HepG2 (cell line): ENCODE measurements around the gene ASCC2. TPM values are rescaled to one million over a fixed set of nuclear protein-coding genes. Genes with fewer than 3 reads are reported as not detected.

Experiments
- AKAP8 ChIP-seq: sonication (generic); formaldehyde crosslinking; IDR thresholded peaks from 2 replicates; pipeline ENCODE4 v1.5.1; 2020; ENCODE audit warnings: mild to moderate bottlenecking, missing genetic modification reagents
- BRF2 ChIP-seq: sonication (generic); formaldehyde crosslinking; IDR thresholded peaks from 2 replicates; pipeline ENCODE4 v1.8.1; 2022; ENCODE audit warnings: mild to moderate bottlenecking, missing genetic modification reagents
- CTCF ChIP-seq: sonication (generic); formaldehyde crosslinking; IDR thresholded peaks from 2 replicates; pipeline ENCODE4 v1.5.0; 2020; ENCODE audit warnings: mild to moderate bottlenecking, missing genetic modification reagents, moderate library complexity
- GLI4 ChIP-seq: sonication (generic); formaldehyde crosslinking; IDR thresholded peaks from 2 replicates; pipeline ENCODE4 v1.5.1; 2020; ENCODE audit warnings: missing genetic modification reagents, mild to moderate bottlenecking, moderate library complexity, borderline replicate concordance
- HNF4G ChIP-seq, 2 experiments: sonication (generic) in 1 of 2; formaldehyde crosslinking in 1 of 2; IDR thresholded peaks; 2 replicates each; pipeline versions ENCODE4 v1.4.0 to v1.6.1; 2011 to 2020; ENCODE audit warnings: borderline replicate concordance in 2 of 2, low read depth in 2 of 2, mild to moderate bottlenecking in 2 of 2, low read length in 1 of 2, missing genetic modification reagents in 1 of 2, moderate library complexity in 1 of 2
- MAZ ChIP-seq, 2 experiments: sonication (generic) in 1 of 2; formaldehyde crosslinking in 1 of 2; IDR thresholded peaks; 2 replicates each; pipeline versions ENCODE4 v1.5.0 to v1.6.1; 2012 to 2020; ENCODE audit warnings: low read depth in 2 of 2, mild to moderate bottlenecking in 2 of 2, borderline replicate concordance in 1 of 2, improper control_type of control experiment in 1 of 2, low read length in 1 of 2, missing genetic modification reagents in 1 of 2, moderate library complexity in 1 of 2
- NFE2 ChIP-seq: sonication (generic); formaldehyde crosslinking; IDR thresholded peaks from 2 replicates; pipeline ENCODE4 v1.4.0; 2020; ENCODE audit warnings: missing genetic modification reagents
- NONO ChIP-seq, 2 experiments: fragments of 450-650 bp in 1 of 2; sonication (generic) in 1 of 2; formaldehyde crosslinking in 1 of 2; IDR thresholded peaks in 1 of 2; conservative IDR thresholded peaks in 1 of 2; 2 replicates each; pipeline versions ENCODE4 v1.6.1 to v1.8.0; 2017 to 2022; ENCODE audit warnings: mild to moderate bottlenecking in 1 of 2, missing genetic modification reagents in 1 of 2, moderate library complexity in 1 of 2
- PATZ1 ChIP-seq: sonication (generic); formaldehyde crosslinking; IDR thresholded peaks from 2 replicates; pipeline ENCODE4 v1.4.0; 2020; ENCODE audit warnings: missing genetic modification reagents
- SNAI1 ChIP-seq: sonication (generic); formaldehyde crosslinking; IDR thresholded peaks from 2 replicates; pipeline ENCODE4 v1.5.0; 2020; ENCODE audit warnings: mild to moderate bottlenecking, missing genetic modification reagents, borderline replicate concordance
- U2AF1 ChIP-seq: fragments of 200-400 bp; formaldehyde crosslinking; optimal IDR thresholded peaks from 2 replicates; pipeline ENCODE3; 2017; ENCODE audit warnings: mild to moderate bottlenecking, low read depth, low read length
- UBTF ChIP-seq: sonication (generic); formaldehyde crosslinking; IDR thresholded peaks from 2 replicates; pipeline ENCODE4 v1.4.0; 2020; ENCODE audit warnings: mild to moderate bottlenecking, missing genetic modification reagents
- ZNF543 ChIP-seq: sonication (generic); formaldehyde crosslinking; IDR thresholded peaks from 2 replicates; pipeline ENCODE4 v1.4.0; 2020; ENCODE audit warnings: mild to moderate bottlenecking, missing genetic modification reagents
- ZNF577 ChIP-seq: sonication (generic); formaldehyde crosslinking; IDR thresholded peaks from 2 replicates; pipeline ENCODE4 v1.4.0; 2020; ENCODE audit warnings: mild to moderate bottlenecking, low read depth, missing genetic modification reagents, borderline replicate concordance
- ZNF589 ChIP-seq: sonication (generic); formaldehyde crosslinking; conservative IDR thresholded peaks from 2 replicates; pipeline ENCODE4 v1.8.0; 2022; ENCODE audit warnings: mild to moderate bottlenecking, moderate library complexity, missing genetic modification reagents
- ZNF607 ChIP-seq: sonication (generic); formaldehyde crosslinking; IDR thresholded peaks from 2 replicates; pipeline ENCODE4 v1.5.1; 2020; ENCODE audit warnings: missing genetic modification reagents, mild to moderate bottlenecking, borderline replicate concordance
- ZNF644 ChIP-seq: IDR thresholded peaks from 2 replicates; pipeline ENCODE4 v1.6.1; 2016; ENCODE audit warnings: low read depth
- ZNF740 ChIP-seq: sonication (generic); formaldehyde crosslinking; IDR thresholded peaks from 2 replicates; pipeline ENCODE4 v1.4.0; 2020; ENCODE audit warnings: missing genetic modification reagents
- polyA plus RNA-seq, 8 experiments: library from polyadenylated mRNA; depleted of rRNA in 3 of 8; stranded (reverse) in 7 of 8; unstranded in 1 of 8; fragments of >200 nt; fragmentation: Illumina TruSeq in 4 of 8; extraction: Trizol in 4 of 8; gene quantifications; 2 replicates each; pipeline versions ENCODE4 v1.2.1 to v1.2.3, GENCODE V29; 2011 to 2016; ENCODE audit warnings: low read depth in 4 of 8, missing spikeins in 1 of 8, mixed read lengths in 1 of 8; ENCODE audit not compliant: insufficient read depth in 1 of 8
- total RNA-seq, 5 experiments: library from RNA; depleted of rRNA; stranded (reverse); fragments of >200 nt; fragmentation: Illumina TruSeq; extraction: Trizol; gene quantifications; 2 replicates each; pipeline ENCODE4 v1.2.3, GENCODE V29; 2016; ENCODE audit warnings: low read depth in 1 of 5

Gene ASCC2
- total and polyA plus RNA-seq, 2 of the 13 experiments (the other 11 are each of a cell fraction or from before 2014, with no cell fraction given): 26.2 to 26.3 TPM

GRCh38 chr22:29765905-29766631, 72.0 kb downstream of the ASCC2 start (continued):
- peak; percentile 54 for TF ChIP-seq HNF4G (IDR thresholded peaks at IDR 0.05; ENCODE audit: borderline replicate concordance, low read depth, low read length)
- peak; percentile 55; the same call in 1 of the 2 replicates for TF ChIP-seq HNF4G (CRISPR knock-in tag; IDR thresholded peaks at IDR 0.05; ENCODE audit: borderline replicate concordance, low read depth)
- TF ChIP-seq NFE2 (CRISPR knock-in tag): no peak
- peak; percentile 66 for TF ChIP-seq UBTF (CRISPR knock-in tag)
- 0 out of 2 replicates have a peak, but pooled peaks have one; percentile 2 for TF ChIP-seq AKAP8
- no peak for TF ChIP-seq ZNF577
- TF ChIP-seq SNAI1 (CRISPR knock-in tag): 0 out of 2 replicates have a peak, but pooled peaks have one; percentile 9
- peak; percentile 48; the same call in 1 of the 2 replicates for TF ChIP-seq ZNF589 (CRISPR knock-in tag)
- no peak for TF ChIP-seq MAZ (IDR thresholded peaks at IDR 0.05; ENCODE audit: borderline replicate concordance, low read depth, low read length)
- TF ChIP-seq MAZ (CRISPR knock-in tag; IDR thresholded peaks at IDR 0.05; ENCODE audit: low read depth): 0 out of 2 replicates have a peak, but pooled peaks have one; percentile 16
- TF ChIP-seq ZNF607 (CRISPR knock-in tag): peak; percentile 28; the same call in 1 of the 2 replicates
- 0 out of 2 replicates have a peak, but pooled peaks have one; percentile 8 for TF ChIP-seq BRF2
- no peak for TF ChIP-seq GLI4
- TF ChIP-seq NONO (IDR thresholded peaks at IDR 0.05): no peak
- TF ChIP-seq NONO (CRISPR knock-in tag; conservative IDR thresholded peaks at IDR 0.05): peak; percentile 40; the same call in 1 of the 2 replicates
- 0 out of 2 replicates have a peak, but pooled peaks have one; percentile 1 for TF ChIP-seq ZNF543 (CRISPR knock-in tag)
- TF ChIP-seq ZNF740 (CRISPR knock-in tag): peak; percentile 30; the same call in 1 of the 2 replicates
- no peak for TF ChIP-seq U2AF1
- 0 out of 2 replicates have a peak, but pooled peaks have one; percentile 15 for TF ChIP-seq ZNF644 (CRISPR knock-in tag)
- TF ChIP-seq CTCF (CRISPR knock-in tag): 0 out of 2 replicates have a peak, but pooled peaks have one; percentile 8
- TF ChIP-seq PATZ1 (CRISPR knock-in tag): peak; percentile 53
